HG03064 (cell line): Measurements from ENCODE around the gene FAAP100.

Experiments
- ATAC-seq: cut with Tn5 transposase; IDR thresholded peaks from one replicate; pipeline ENCODE4 v1.9.1; 2021; ENCODE audit warnings: low read depth; ENCODE audit not compliant: unreplicated experiment

The FAAP100 gene

DNA sequence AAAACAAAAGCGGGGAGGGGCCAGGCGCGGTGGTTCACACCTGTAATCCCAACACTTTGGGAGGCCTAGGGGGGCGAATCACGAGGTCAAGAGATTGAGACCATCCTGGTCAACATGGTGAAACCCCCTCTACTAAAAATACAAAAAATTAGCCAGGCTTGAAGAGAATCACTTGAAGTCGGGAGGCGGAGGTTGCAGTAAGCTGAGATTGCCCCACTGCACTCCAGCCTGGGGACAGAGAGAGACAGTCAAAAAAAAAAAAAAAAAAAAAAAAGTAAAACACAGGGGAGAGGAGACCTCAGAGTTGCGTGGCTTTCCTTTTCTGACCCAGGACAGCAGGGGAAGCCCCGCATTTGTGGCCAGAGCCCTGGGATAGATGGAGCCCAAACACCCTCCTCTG is 59.4 kb downstream of the FAAP100 start:
- ATAC-seq = no peak

DNA sequence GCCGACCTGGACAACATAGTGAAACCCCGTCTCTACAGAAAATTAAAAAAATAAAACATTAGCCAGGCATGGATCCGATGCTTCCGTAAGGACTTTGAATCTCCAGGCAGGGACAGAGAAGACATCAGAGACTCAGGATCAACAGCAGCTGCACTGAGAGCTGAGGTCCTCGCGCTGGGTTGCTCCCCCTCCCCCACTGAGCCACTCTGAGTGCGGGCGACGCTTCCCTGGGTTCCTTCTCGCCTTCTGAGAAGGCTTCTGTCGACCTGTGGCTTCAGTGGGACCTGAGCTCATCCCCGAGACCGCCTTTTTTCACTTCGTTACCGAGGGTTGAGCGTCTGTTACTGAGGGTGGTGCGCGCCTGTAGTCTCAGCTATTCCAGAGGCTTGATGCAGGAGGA is 60.0 kb downstream of the FAAP100 start:
- ATAC-seq = no peak

DNA sequence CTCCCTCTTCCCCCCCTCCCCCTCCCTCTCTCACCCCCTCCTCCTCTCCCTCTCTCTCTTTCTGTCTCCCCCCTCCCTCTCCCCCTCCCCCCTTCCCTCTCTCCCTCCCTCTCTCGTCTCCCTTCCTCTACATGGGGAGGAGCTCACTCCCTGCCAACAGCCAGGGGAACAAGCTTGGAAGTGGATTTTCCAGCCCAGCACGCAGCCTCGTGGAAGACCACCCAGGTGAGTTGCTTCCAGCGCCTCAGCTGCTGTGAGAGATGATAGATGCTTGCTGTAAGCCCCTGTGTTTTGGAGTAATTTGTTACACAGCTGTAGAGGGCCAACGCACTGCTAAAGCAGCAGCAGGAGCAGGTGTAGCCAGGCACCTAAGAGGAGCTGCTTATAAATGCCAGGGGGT is 60.4 kb downstream of the FAAP100 start:
- ATAC-seq = no peak

GRCh38 chr17:81491181-81491581 is 61.0 kb downstream of the FAAP100 start:
- no peak for ATAC-seq

GRCh38 chr17:81489998-81490992 is 61.9 kb downstream of the FAAP100 start:
- ATAC-seq = no peak
